Measurements from ENCODE around the gene C20orf202. TPM values are rescaled to one million over a fixed set of nuclear protein-coding genes. Genes with fewer than 3 reads are reported as not detected.
"Not testable (repeated sequence)": the region's sequence is repeated elsewhere in the genome, so short reads cannot be mapped to it uniquely, and the experiment has no call there.

The C20orf202 gene
- polyA plus RNA-seq, 3 donors from 2014 or later = not detected

DNA sequence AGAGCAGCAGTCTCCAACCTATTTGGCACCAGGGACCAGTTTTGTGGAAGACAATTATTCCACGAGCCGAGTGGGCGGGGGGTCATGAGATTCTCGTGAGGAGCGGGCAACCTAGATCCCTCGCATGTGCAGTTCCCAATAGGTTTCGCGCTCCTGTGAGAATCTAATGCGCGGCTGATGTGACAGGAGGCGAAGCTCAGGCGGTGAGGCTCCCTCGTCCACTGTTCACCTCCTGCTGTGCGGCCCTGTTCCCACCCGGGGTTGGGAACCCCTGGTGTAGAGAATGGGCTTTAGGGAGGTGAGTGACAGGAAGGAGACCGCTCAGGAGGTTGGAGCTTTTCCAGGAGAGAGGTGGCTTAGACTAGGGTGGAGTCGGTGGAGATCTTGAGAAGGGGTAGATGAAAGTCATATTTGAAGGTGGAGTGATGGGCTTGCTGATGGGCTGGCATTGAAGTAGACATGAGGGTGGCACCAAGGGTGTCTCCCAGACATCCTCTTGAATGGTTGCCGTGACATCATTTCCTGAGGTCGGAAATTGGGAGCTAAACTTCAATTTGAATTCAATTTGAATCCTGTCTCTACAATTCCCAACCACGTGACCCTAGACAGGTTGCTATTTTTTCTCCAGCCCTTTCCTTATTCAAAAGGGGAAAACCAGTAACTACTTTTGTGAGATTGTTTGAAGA lies 21.1 kb downstream of the C20orf202 start:
- H3K36me3 Mint-ChIP-seq = no peaks in the 10 kb centered on the region
- H3K4me1 Mint-ChIP-seq = peaks cover 11 to 13% of the 10 kb centered on the region in 2 donors
- H3K9me3 Mint-ChIP-seq = peaks cover 0 to 12% (median 0%) of the 10 kb centered on the region in 6 donors
- peak overlapping the region in 4 of 5 donors; percentile 26 to 41 (median 34) for H3K4me3 Mint-ChIP-seq
- no peak overlapping the region for H3K27ac Mint-ChIP-seq
- H3K27me3 Mint-ChIP-seq (ENCODE audit: low read depth in 3 of 3) = peaks cover 5 to 17% (median 5%) of the 10 kb centered on the region in 3 donors
- DNase-seq = no peak

DNA sequence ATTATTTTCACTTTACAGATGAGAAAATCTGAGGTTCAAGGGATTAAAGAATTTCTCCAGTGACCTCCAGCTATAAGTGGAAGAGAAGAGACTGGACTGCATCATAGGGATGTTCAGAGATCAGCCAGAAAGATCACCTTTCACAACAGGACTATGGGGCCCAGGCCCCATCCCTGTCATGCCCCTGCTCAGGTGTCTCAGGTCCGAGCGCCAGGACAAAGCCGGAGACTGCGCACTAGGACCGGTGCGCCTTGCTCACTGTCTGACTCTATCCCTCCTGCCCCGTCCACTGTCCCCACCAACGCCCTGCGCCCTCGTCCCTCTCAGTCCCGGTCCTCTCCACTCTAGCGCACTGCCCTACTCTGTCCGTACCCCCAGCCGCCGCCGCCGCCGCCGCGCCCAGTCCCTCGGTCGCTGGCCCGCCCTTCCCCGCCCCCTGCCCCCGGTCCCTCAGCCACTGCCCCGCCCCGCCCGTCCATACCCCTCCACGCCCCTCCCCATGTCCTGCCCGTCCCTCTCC lies 22.1 kb downstream of the C20orf202 start:
- Mint-ChIP-seq H3K27ac (peak overlapping the region in 1 of 6 donors; percentile 19), H3K27me3 (ENCODE audit: low read depth in 3 of 3) (peaks cover 5 to 14% (median 7%) of the 10 kb centered on the region in 3 donors), H3K36me3 (no peaks in the 10 kb centered on the region), H3K9me3 (peaks cover 0 to 12% (median 0%) of the 10 kb centered on the region in 6 donors), H3K4me3 (peak overlapping the region; percentile 53 to 76 (median 67)), H3K4me1 (peaks cover 11 to 13% of the 10 kb centered on the region in 2 donors)
- no peak for DNase-seq

DNA sequence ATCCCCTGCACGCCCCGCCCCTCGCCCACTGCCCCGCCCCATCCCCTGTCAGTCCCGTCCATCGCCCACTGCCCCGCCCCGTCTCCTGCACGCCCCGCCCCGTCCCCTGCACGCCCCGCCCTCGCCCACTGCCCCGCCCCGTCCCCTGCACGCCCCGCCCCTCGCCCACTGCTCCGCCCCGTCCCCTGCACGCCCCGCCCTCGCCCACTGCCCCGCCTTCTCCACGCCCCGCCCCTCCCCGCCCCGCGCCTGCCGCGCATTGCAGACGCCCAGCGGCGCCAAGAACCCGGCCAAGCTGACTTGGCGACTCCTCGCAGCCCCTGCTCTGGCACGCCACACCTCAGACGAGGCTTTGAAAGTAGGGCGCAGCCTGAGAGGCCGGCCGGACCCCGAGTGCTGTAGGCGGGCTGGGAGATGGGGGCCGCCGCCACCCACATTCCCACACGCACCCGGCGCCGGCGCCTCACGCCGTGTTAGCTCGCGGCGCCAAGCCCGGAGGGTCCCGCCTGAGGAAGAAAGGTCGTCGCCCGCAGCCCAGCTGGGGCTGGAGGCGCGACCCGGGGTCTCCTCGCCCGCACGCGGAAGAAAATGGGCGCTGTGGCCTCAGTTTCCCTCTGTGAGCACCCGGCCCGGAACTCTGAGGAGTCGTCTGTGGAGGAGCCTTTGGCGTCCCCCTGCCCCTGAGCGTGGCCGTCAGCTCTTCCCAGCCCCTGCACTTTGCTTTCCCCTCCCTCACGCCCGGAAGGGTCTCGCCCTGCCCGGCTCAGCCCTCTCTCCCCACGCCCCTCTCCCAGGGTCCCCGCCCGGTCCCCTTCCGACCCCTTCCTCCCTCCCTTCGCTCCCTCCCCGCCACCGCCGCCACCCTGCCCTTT lies 22.8 kb downstream of the C20orf202 start, which contains the start of gene RAD21L1:
Gene RAD21L1, plus strand, starts transcription at position 262 of the 872 bp plus-strand sequence. CDS start 2,410 bp downstream, outside the sequence.
- Mint-ChIP-seq H3K36me3 (no peaks in the 10 kb centered on the region), H3K27ac (peak within 1 kb of the TSS in 1 of 6 donors; percentile 19), H3K27me3 (ENCODE audit: low read depth in 3 of 3) (peaks cover 5 to 17% (median 10%) of the 10 kb centered on the region in 3 donors), H3K9me3 (peaks cover 0 to 12% (median 0%) of the 10 kb centered on the region in 6 donors), H3K4me3 (peak within 1 kb of the TSS; percentile 76 to 84 (median 79)), H3K4me1 (peaks cover 11 to 13% of the 10 kb centered on the region in 2 donors)
- DNase-seq = peak; percentile 39 to 53 (median 48)

DNA sequence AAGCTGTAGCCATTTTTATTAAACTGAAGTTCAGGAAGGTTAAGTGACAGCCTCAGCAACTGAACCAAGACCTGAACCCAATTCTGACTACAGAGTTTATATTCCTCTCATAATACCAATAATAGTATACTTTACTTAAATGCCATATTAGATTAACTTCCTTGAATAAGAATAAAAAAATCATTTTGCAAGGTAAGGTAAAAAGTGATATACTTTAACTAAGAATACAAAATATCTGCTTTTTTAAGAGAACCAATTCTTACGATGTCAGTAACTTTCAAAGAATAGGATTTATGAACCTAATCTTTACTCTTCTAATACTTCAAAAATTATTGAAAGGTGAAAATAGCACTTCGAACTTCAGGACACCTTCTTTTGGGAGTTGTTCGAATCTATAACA lies 26.3 kb downstream of the C20orf202 start:
- Mint-ChIP-seq H3K9me3 (no peaks in the 10 kb centered on the region), H3K4me3 (no peak overlapping the region), H3K36me3 (no peaks in the 10 kb centered on the region), H3K27me3 (ENCODE audit: low read depth in 3 of 3) (peaks cover 5 to 17% (median 10%) of the 10 kb centered on the region in 3 donors), H3K4me1 (peaks cover 11 to 13% of the 10 kb centered on the region in 2 donors), H3K27ac (no peak overlapping the region)
- DNase-seq = no peak

DNA sequence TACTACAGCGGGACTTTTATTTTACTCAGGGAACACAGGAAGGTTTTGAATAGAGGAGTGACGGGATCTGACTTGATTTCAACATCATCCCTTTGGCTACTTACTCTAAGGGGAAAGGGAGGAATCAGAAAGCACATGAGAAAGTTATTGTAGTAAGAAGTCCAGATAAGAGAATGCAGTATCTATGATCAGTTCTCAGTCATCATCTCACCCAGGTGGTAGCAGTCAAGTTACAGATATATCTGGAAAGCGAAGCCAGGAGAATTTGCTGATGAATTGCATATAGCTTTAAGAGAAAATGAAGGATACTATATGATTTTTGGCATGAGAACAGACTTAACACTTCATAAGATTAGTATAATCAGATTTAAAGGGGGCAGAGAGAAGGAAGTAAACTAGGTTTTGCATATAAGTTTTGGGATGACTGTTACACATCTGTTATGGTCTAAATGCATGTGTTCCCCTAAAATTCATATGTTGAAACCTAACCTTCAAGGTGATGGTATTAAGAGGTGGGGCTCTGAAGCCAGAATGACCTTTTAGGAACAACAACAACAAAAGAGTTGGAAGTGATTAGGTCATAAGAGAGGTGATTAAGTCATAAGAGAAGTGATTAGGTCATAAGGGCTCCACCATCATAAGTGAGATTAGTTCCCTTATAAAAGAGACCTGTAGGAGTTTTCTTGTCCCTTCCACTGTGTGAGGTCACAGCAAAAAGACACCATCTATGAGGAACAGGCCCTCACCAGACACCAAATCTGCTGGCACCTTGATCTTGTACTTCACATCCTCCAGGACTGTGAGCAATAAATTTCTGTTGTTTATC lies 29.2 kb downstream of the C20orf202 start:
- Mint-ChIP-seq H3K27ac (no peak overlapping the region), H3K4me3 (no peak overlapping the region), H3K4me1 (peaks cover 0 to 3% of the 10 kb centered on the region in 2 donors), H3K36me3 (no peaks in the 10 kb centered on the region), H3K9me3 (no peaks in the 10 kb centered on the region), H3K27me3 (ENCODE audit: low read depth in 3 of 3) (peaks cover 5 to 12% (median 10%) of the 10 kb centered on the region in 3 donors)
- no peak for DNase-seq

- H3K36me3 Mint-ChIP-seq = no peaks in the 10 kb centered on the region
- H3K27ac Mint-ChIP-seq = no peak overlapping the region
- H3K4me1 Mint-ChIP-seq = no peaks in the 10 kb centered on the region
- H3K27me3 Mint-ChIP-seq (ENCODE audit: low read depth in 3 of 3) = peaks cover 3 to 9% (median 7%) of the 10 kb centered on the region in 3 donors
- no peaks in the 10 kb centered on the region for H3K9me3 Mint-ChIP-seq
- DNase-seq = no peak
- no peak overlapping the region for H3K4me3 Mint-ChIP-seq
Measured at GRCh38 chr20:1240549-1240948, 37.3 kb downstream of the C20orf202 start.

- no peak for DNase-seq
- Mint-ChIP-seq H3K4me1 (no peaks in the 10 kb centered on the region), H3K9me3 (no peaks in the 10 kb centered on the region), H3K4me3 (no peak overlapping the region), H3K27ac (no peak overlapping the region), H3K36me3 (no peaks in the 10 kb centered on the region), H3K27me3 (ENCODE audit: low read depth in 3 of 3) (peaks cover 3 to 9% (median 4%) of the 10 kb centered on the region in 3 donors)
Measured at GRCh38 chr20:1241456-1241855, 38.2 kb downstream of the C20orf202 start.

- Mint-ChIP-seq H3K36me3 (no peaks in the 10 kb centered on the region), H3K27me3 (ENCODE audit: low read depth in 3 of 3) (peaks cover 3 to 9% (median 4%) of the 10 kb centered on the region in 3 donors), H3K4me3 (no peak overlapping the region), H3K27ac (no peak overlapping the region), H3K4me1 (no peaks in the 10 kb centered on the region), H3K9me3 (no peaks in the 10 kb centered on the region)
- DNase-seq = no peak
Measured at GRCh38 chr20:1242099-1242498, 38.8 kb downstream of the C20orf202 start.

GRCh38 chr20:1242530-1242929 lies 39.3 kb downstream of the C20orf202 start:
- Mint-ChIP-seq H3K9me3 (no peaks in the 10 kb centered on the region), H3K4me3 (no peak overlapping the region), H3K27me3 (ENCODE audit: low read depth in 3 of 3) (peaks cover 3 to 7% (median 4%) of the 10 kb centered on the region in 3 donors), H3K27ac (no peak overlapping the region), H3K4me1 (no peaks in the 10 kb centered on the region), H3K36me3 (no peaks in the 10 kb centered on the region)
- no peak for DNase-seq

- H3K9me3 Mint-ChIP-seq = peaks cover 0 to under 1% (median 0%) of the 10 kb centered on the region in 6 donors
- no peak for DNase-seq
- no peak overlapping the region for H3K4me3 Mint-ChIP-seq
- H3K36me3 Mint-ChIP-seq = no peaks in the 10 kb centered on the region
- no peaks in the 10 kb centered on the region for H3K4me1 Mint-ChIP-seq
- no peak overlapping the region for H3K27ac Mint-ChIP-seq
- peaks cover 2 to 7% (median 3%) of the 10 kb centered on the region in 3 donors for H3K27me3 Mint-ChIP-seq (ENCODE audit: low read depth in 3 of 3)
Measured at GRCh38 chr20:1245578-1245977, 42.3 kb downstream of the C20orf202 start.

GRCh38 chr20:1247689-1248088 lies 44.4 kb downstream of the C20orf202 start:
- Mint-ChIP-seq H3K27ac (no peak overlapping the region), H3K9me3 (peaks cover 0 to 7% (median 0%) of the 10 kb centered on the region in 6 donors), H3K4me3 (no peak overlapping the region), H3K4me1 (no peaks in the 10 kb centered on the region), H3K36me3 (peaks cover 0 to 4% (median 0%) of the 10 kb centered on the region in 3 donors), H3K27me3 (ENCODE audit: low read depth in 3 of 3) (peaks cover 4 to 9% (median 5%) of the 10 kb centered on the region in 3 donors)
- DNase-seq = no peak

DNA sequence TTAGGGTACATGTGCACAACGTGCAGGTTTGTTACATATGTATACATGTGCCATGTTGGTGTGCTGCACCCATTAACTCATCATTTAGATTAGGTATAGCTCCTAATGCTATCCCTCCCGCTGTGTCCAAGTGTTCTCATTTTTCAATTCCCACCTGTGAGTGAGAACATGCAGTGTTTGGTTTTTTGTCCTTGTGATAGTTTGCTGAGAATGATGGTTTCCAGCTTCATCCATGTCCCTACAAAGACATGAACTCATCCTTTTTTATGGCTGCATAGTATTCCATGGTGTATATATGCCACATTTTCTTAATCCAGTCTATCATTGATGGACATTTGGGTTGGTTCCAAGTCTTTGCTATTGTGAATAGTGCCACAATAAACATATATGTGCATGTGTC lies 47.0 kb downstream of the C20orf202 start:
- H3K36me3 Mint-ChIP-seq; H3K4me3 Mint-ChIP-seq; H3K9me3 Mint-ChIP-seq; H3K27me3 Mint-ChIP-seq (ENCODE audit: low read depth in 3 of 3); H3K4me1 Mint-ChIP-seq; H3K27ac Mint-ChIP-seq; DNase-seq: not testable (repeated sequence)

DNA sequence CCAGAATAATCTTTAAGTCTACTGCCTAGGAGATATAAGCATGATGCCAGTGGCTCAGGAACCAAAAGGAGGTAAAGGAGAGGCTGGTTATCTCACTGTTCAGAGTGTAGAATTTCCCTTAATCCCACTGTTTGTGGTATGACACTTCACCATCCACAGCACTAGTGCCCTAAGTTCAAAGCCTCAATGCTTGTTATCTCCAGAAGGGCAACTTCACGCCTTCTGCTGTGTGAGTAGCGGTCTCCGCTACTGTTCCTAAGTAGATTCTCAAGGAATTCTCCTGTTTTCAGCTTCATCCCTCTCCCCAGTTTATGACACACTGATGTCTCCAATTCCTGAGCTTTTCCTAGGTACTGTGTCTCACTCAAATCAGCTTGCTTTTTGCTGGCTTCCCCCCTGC lies 49.2 kb downstream of the C20orf202 start:
- Mint-ChIP-seq H3K27me3 (ENCODE audit: low read depth in 3 of 3) (peaks cover 5 to 20% (median 9%) of the 10 kb centered on the region in 3 donors), H3K36me3 (peaks cover 0 to 4% (median 0%) of the 10 kb centered on the region in 3 donors), H3K4me3 (no peak overlapping the region), H3K27ac (no peak overlapping the region), H3K4me1 (no peaks in the 10 kb centered on the region), H3K9me3 (peaks cover 0 to 7% (median 0%) of the 10 kb centered on the region in 6 donors)
- no peak for DNase-seq
